Activated T-helper 9 cell treated with anti-CD3 and anti-CD28 coated beads, Interleukin-2, amount 50 U/mL, for 16 hours (primary cell): ENCODE measurements around the gene DHX57.
A peak's percentile ranks its signal among the peaks of the same experiment; 100 is the strongest.

ENCODE experiments used
- DNase-seq: peaks from one replicate; pipeline ENCODE4 v3.0.0-alpha.2; 2020; ENCODE audit warnings: low read depth

Gene DHX57, protein sequence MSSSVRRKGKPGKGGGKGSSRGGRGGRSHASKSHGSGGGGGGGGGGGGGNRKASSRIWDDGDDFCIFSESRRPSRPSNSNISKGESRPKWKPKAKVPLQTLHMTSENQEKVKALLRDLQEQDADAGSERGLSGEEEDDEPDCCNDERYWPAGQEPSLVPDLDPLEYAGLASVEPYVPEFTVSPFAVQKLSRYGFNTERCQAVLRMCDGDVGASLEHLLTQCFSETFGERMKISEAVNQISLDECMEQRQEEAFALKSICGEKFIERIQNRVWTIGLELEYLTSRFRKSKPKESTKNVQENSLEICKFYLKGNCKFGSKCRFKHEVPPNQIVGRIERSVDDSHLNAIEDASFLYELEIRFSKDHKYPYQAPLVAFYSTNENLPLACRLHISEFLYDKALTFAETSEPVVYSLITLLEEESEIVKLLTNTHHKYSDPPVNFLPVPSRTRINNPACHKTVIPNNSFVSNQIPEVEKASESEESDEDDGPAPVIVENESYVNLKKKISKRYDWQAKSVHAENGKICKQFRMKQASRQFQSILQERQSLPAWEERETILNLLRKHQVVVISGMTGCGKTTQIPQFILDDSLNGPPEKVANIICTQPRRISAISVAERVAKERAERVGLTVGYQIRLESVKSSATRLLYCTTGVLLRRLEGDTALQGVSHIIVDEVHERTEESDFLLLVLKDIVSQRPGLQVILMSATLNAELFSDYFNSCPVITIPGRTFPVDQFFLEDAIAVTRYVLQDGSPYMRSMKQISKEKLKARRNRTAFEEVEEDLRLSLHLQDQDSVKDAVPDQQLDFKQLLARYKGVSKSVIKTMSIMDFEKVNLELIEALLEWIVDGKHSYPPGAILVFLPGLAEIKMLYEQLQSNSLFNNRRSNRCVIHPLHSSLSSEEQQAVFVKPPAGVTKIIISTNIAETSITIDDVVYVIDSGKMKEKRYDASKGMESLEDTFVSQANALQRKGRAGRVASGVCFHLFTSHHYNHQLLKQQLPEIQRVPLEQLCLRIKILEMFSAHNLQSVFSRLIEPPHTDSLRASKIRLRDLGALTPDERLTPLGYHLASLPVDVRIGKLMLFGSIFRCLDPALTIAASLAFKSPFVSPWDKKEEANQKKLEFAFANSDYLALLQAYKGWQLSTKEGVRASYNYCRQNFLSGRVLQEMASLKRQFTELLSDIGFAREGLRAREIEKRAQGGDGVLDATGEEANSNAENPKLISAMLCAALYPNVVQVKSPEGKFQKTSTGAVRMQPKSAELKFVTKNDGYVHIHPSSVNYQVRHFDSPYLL (N-terminal part only)

DNA sequence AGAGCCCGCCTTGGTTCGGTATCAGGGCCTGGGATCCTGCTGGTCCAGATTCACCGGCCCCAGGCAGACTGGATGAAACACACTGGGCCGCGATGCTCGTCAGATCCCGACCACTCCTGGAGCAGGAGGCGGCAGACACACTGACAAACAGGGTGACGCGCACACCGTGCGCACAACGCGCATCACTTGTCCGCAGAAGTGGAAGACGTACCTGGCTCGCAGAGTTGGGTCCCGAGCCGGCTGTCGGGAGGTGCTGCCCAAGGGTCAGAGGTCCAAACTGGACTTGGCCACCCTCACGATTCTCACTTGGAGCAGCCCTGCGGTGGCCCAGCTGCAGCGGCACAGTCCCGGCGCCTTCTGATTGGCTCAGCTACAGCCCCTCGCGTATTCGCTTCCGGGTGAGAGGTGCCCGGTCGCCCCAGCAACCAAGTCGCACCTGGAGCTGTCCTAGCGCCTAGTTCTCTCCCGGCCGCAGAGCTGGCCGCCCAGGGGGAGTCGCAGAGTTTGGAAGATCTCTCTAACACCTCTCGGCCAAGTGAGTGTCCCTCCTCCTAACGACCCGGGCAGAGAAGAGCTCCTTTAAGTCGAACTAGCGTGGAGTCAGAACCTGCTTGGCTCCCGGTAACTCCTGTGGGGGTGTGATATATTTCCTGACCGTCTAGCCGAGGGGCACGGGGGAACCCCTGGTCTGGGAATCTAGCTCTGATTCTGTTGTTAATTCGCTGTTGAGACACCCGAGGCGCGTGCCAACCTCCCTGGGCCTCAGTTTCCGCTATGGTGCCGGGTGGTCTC, at the start of gene DHX57, which contains the start of gene MORN2:
Gene DHX57 (minus strand): TSS at position 359 of the 792 bp plus-strand sequence. CDS start 7,529 bp downstream, outside the sequence.
Gene MORN2 (plus strand): TSS at position 401 of the 792 bp plus-strand sequence.
- DNase-seq: peak; percentile 67

DNA sequence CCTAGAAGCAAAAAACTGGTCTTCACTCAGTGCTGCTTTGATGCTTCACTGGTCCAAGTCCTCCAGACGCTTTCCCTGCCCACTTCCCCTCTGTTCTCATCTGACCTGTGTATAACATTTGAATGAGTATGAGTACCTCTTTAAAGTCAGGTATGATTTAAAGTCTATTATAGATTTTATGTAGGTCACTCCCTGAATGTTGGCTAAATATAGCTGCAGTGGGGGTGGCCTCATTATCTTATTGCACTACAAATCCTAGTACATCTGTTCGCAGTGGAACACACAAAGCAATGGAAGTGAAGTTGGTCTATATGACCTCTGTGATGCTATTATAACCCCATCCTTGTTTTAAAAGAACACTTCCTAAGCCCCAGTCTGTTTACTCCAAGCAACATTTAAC, 47.2 kb upstream of the DHX57 start:
- no peak for DNase-seq

DNA sequence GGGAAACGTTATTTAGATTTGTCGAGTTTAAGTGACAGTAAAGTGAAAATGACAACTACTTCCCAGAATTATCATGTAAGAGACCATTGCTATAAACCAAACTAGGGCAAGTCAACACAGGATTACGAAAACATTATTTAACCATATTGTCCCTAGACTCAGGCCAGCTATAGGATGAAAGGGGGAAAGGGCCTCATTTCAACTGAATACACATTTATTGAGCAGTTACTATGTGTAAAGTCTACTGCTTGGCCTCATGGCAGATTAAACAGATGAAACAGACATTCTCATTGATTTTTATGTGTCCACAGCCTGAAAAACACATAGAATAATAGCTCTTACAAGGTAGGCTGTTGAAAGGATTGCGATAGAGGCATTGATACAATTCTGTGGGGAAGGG, 46.7 kb upstream of the DHX57 start:
- no peak for DNase-seq

DNA sequence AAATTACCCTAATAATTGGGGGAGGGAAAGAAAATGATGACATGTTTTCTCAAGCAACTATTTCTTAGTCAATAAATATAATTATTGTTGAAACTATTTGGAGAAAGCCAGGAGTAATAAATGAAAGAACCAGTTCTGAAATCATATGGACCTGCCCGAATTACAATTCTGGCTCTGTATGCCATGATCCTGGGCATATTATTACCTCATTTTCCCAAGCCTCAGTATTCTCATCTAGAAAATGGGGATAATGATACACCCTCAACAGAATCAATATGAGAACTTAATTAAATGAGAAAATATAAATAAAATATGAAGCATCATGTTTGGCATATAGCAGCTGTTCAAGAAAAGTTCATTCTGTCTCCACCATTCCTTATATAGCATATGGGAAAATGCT, 36.9 kb upstream of the DHX57 start:
- no peak for DNase-seq

DNA sequence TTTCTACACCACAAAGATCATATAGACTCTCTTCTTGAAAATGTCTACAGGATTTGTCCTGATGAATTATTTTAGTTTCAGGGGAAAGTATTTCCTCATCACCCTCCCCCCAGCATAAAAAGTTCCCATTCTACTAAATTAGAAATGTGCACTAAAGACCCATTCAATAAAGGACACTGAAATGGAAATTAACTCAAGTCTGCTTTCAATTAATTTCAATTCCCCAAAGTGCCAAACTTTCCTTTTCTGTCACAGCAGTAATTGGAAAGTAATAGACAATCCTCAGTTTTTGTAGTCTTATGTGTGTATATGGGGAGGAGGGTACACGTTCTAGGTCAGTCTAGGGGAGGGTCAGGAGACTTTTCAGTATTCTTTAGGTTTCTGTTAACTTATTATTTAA, 35.5 kb upstream of the DHX57 start:
- DNase-seq: no peak

DNA sequence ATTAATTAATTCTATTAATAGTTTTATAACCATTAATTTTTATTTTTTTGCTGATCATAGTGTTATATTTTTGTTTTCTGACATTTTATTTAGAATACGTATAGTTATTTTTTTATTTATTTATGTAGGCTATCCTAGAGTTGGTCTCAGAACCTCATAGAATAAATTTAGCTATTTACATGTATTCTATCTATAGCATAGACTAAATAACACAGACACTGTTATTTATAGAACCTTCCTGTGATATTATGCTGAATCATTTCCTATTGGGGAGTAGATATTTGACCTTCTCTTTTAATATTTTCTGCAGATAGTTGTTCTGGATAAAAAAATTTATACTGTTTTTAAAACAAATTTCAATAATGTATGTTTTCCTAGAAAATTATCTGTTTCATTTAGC, 34.1 kb upstream of the DHX57 start:
- DNase-seq: no peak

DNA sequence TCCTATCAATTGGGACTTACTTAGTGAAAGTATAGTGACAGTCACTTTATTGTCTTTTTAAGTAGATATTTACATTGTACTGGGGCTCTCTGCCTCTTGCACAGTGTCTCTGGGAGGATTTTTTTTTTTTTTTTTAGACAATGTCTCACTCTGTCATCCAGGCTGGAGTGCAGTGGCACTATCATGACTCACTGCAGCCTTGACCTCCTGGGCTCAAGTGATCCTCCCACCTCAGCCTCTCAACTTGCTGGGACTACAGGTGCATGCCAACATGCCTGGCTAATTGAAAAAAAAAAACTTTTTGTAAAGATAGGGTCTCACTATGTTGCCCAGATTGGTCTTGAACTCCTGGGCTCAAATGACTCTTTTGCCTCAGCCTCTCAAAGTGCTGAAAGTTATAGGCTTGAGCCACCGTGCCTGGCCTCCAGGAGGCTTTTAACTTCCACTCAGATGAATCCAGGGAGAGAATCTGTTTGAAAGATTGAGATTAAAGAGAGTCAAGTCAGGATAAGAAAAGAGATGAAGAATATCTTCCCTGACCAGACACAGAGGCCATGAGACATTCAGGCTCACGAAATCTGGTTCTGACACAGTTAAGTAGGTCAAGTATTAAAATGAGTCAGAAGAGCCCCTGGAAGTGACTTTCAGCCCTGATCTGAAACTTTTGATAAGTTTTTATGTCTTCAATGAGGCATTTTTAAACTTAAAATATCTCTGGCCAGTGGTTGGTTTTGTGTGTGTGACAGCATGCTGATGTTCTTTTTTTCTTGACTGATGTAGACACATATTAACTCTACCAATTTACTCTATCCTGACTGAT, 32.2 kb upstream of the DHX57 start:
- DNase-seq: no peak

DNA sequence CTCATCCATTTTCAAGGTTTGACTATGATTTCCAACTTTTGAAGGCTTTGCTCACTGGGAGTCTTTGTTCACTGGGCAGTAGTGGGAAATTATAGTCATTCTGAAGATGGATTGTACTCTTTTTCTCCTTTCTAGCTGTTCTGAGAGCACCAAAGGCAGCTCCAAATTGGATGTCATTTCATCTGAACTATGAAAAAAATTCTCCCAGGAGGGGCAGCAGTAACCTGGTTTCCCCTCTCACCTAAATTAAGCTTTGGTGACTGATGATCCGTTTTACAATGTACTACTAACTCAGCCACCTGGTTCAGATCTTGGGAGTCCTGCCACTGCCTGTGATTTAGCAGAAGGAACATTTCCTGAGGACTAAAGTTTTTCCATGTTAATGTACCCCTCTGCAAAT, 31.5 kb upstream of the DHX57 start:
- DNase-seq: no peak

DNA sequence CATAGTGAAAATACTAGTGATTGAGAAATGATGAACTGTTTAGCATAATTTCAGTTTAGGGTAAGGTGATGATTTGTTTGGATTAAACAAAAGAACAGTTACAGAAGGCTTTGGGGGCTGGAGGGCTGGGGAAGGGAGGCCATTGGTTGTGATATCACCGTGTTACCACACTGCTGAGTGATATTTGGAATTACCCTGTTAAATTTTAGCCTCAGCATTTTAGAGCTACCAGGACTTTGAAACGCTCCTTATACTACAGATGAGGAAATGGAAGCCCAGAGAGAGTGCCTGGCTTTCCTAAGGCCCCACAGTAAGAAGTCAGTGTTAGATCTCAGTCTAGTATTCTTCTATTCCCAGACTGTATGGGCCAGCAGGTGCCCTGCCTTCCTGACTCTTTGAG, 29.5 kb upstream of the DHX57 start:
- DNase-seq: no peak

DNA sequence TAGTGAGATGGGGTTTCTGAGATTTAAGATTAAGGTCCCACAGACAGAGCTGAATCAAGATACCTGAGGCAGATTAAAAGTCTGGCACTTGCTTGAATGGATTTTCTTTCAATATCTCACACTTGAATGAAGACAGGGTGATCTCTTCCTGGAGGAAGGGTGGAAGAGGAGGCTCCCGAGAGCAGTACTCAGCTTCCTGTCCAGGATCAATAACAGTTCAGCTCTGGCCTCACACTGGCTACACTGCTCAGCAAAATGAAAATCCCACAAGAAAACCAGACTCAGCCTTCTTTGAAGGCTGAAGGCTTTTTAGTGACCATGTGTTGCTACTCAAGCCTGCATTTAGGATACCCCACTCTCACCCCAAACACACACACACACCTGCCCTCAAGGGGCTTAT, 25.0 kb upstream of the DHX57 start:
- DNase-seq: no peak

DNA sequence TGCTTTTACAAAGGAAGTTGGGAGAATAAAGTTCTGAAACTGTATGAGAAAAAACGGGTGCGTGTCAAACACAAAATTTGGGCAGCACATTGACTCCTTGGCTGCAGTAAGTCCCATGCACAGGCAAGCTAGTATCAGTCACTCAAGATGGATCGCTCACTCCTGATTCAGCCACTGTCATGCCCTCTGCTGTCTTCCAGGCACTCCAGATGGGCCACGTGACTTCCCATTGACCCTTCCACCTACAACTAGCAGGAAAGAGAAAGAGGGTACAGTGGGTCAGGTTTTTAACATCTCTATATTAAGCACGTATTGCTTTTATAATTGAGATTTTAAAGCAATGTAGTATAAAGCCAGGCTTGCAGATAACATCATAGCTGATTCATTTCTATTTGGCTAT, 22.5 kb upstream of the DHX57 start:
- no peak for DNase-seq

DNA sequence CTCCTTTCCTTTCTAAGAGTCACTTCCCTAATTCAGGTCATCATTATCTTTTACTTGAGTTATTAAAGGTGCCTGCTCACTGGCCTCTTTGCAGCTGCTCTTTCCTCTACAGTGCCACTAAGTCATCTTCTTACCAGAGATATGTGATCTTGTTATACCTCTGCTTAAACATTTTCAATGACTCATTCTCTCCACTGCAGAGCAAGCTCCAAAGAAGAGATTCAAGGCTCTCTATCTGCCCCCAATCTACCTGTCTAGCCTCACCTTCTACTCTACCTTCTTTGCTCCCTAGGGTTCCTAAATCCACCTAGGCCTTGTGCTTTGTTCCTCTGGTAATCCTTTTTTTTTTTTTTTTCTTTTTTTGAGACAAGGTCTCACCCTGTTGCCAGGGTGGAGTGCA, 17.1 kb upstream of the DHX57 start:
- no peak for DNase-seq

DNA sequence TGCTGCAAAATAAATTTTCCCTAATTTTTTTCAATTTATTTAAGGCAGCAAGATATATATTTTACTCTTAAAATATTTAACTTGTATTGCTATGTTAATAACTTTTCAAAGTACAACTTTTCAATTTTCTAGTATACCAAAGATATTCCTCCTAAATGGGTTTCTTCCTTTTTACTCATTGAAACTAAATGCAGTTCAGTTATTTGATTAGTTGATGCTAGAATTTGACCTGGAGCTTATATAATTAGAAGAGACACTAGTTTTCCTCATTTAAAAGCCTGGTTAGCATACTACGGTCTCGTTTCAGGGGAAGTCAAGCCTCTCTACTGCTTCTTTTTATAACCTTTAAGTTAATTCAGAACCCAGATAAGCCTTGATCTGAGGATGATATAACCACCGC, 13.8 kb upstream of the DHX57 start, which contains the start of gene ARHGEF33:
Gene ARHGEF33 (plus strand): TSS at position 301 of the 400 bp plus-strand sequence. CDS start 29,573 bp downstream, outside the sequence.
- DNase-seq: no peak

DNA sequence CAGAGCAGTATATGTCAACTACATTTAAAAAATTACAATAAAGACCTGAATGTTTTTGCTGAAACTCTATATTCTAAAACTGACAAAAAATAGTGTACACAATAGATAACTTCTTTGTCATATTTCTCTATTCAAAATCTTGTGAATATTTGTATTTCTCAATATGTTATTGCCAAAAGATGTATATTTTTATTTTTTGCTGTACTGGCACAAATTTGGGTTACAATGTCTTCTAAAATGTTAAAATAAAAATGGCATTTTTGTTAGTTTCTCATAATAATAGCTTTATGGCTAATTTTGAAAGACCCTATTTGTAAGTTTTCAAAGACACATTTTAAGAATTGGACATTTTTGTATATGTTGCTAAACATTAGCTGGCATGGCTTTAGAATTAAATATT, 13.3 kb upstream of the DHX57 start:
- no peak for DNase-seq

DNA sequence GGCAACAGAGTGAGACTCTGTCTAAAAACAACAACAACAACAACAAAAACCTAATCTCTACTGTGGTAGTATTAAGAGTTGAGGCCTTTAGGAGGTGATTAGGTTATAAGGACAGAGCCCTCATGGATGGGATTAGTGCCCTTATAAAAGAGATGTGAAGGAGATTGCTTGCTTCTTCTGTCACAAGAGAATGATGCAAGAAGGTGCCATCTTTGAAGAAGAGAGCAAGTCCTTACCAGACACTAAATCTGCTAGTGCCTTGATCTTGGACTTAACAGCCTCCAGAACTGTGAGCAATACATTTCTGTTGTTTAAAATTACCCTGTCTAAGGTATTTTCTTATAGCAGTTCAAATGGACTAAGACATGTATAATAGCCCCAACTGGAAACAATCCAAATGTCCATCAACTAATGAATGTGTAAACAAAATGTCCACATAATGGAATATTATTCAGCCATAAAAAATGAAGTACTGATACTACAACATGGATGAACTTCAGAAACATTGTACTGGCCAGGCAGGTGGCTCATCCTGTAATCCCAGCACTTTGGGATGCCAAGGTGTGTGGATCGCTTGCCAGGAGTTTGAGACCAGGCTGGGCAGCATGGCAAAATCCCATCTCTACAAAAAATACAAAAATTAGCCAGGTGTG, 12.3 kb upstream of the DHX57 start:
- DNase-seq: no peak

DNA sequence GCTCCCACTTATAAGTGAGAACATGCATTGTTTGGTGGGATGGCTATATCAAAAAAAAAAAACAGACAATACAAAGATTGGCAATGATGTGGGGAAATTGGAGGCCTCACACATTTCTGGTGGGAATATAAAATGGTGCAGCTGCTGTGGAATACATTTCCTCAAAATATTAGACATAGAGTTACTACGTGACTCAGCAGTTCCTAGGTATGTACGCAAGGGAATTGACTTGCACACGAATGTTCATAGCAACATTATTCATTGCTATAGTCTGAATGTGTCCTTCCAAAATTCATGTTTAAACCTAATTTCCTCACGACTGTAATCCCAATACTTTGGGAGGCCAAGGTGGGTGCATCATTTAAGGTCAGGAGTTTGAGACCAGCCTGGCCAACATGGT, 11.6 kb upstream of the DHX57 start:
- no peak for DNase-seq

DNA sequence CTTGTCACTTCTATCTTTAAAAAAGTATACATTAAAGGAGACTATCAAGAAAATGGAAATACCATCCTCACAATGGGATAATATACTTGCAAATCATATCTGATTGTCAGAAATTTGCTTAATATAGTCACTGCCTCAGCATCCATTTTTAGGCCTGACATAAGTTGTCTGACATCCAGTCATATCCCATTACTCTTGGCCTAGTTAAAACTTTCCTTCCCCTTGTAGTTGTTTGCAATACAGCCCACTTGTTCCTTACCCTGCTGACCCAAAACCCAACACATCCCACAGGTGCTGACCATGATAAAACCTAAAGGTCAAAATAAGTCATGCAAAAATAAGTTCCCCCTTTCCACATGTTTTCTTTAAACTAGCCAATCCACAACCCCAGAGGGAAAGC, 10.3 kb upstream of the DHX57 start:
- no peak for DNase-seq

DNA sequence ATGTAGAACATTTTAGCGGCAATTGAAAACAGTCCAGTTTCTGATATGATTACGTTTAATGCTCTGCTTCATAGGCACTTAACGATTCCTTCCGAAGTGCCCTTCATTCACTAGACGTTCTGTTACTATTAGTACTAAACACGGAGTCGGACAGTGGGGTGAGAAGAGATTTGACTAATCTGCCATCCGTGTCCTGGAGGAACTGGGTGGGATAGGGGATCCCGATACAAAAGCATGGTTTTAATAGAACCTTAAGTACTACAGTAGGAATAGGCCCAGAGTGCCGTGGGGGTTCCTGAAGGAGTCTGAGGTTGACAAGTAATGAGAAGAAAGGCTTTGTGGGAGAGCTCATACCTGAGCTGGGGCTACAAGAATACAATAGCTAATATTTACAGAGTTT, 673 bp upstream of the DHX57 start:
- DNase-seq: no peak

DNA sequence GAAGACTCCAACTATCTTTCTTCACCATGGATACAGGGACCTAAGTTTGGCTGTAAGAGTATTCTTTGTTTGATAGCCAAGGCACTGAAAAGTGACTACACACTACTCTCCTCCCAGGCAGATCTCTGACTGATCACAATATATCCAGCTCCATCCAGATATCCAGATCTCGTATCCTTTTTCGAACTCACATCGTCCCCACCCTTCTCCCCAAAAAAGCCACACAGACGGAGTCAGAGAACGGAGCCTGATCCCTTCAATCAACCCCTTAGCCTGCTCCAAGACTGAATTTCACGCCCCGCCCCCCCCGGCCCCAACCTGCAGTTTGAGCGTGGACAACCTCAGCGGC, 533 bp downstream of the DHX57 start:
- DNase-seq: no peak

DNA sequence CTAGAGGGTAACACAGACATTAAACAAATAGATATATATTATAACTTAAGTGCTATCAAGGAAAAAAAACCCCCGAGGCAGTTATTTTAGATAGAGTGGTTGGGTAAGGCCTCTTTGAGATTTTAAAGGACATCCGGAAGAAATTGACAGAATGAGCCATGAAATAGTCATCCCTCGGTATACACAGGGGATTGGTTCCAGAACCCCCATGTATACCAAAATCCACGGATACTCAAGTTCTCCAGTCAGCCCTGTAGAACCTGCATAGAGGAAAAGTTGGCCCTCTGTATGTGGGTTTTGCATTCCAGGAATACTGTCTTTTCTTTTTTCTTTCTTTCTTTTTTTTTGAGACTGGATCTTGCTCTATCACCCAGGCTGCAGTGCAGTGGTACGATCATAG, 2.0 kb downstream of the DHX57 start:
- DNase-seq: no peak
